ENCODE measurements around the gene WIZ. TPM values are rescaled to one million over a fixed set of nuclear protein-coding genes. Genes with fewer than 3 reads are reported as not detected.
"Not testable (repeated sequence)": the region's sequence is repeated elsewhere in the genome, so short reads cannot be mapped to it uniquely, and the experiment has no call there.

Gene WIZ, protein sequence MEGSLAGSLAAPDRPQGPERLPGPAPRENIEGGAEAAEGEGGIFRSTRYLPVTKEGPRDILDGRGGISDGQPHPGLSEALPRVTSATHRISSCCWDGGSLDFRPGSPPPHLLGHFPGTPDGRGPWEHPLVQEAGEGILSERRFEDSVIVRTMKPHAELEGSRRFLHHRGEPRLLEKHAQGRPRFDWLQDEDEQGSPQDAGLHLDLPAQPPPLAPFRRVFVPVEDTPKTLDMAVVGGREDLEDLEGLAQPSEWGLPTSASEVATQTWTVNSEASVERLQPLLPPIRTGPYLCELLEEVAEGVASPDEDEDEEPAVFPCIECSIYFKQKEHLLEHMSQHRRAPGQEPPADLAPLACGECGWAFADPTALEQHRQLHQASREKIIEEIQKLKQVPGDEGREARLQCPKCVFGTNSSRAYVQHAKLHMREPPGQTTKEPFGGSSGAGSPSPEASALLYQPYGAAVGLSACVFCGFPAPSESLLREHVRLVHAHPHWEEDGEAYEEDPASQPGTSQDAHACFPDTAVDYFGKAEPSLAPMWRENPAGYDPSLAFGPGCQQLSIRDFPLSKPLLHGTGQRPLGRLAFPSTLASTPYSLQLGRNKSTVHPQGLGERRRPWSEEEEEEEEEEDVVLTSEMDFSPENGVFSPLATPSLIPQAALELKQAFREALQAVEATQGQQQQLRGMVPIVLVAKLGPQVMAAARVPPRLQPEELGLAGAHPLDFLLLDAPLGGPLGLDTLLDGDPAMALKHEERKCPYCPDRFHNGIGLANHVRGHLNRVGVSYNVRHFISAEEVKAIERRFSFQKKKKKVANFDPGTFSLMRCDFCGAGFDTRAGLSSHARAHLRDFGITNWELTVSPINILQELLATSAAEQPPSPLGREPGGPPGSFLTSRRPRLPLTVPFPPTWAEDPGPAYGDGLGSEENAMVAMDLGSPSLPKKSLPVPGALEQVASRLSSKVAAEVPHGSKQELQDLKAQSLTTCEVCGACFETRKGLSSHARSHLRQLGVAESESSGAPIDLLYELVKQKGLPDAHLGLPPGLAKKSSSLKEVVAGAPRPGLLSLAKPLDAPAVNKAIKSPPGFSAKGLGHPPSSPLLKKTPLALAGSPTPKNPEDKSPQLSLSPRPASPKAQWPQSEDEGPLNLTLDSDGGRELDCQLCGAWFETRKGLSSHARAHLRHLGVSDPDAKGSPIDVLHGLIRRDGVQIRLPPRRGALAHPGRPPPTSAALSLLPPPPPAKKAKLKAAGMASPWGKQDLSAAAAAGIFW (N-terminal part only)
- total RNA-seq = 10 to 100 TPM; 13.4 to 14.8 TPM

DNA sequence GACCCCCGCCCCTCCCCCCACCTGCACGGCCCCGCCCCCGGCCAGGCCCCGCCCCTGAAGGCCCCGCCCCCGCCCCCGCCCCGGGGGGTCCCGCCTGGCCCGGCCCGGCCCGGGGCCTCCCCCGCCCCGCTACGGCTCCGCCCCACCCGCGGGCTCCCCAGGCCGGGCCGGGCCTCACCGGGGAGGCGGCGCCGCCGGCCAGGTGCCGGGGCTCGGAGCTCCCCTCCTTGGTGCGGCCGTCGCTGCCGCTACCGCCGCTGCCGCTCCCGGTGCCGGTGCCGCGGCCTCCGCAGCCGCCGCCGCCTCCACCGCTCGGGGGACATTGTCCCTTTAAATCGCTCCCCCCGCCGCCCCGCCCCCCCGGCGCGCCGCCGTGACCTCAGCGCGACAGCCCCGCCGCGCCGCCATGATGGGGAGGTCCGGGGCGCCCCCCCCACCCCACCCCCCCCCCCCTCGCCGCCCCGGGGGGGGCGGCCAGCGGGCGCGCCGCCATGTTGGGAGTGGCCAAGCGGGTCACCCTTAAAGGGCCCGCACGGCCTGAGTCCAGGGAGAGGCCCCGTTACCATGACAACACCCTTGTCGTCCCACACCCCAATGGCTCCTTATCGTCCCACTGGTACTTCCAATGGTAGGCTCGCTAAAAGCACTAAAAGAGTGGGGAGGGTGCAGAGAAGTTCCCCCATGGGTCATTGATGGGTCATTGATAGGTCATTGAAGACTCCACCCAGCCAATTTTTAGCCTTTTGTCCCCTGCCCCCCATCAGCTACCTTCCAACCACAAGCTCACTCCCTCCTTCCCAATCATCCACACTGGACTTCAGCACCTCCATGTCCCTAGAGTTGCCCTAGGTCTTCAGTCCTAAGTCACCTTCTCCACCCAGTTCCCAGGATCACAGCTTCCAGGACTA lies at the start of gene WIZ:
WIZ (minus strand) TSS at position 337 of the 908 bp plus-strand sequence. CDS start 1,649 bp downstream, outside the sequence.
- Mint-ChIP-seq H3K9me3 (peaks cover 0 to 3% of the 10 kb centered on the region in 2 donors), H3K36me3 (ENCODE audit: insufficient read depth in 2 of 2) (peaks cover 13% of the 10 kb centered on the region in 2 donors), H3K27ac (peak within 1 kb of the TSS; percentile 25), H3K4me1 (ENCODE audit: low read depth) (peaks cover 14% of the 10 kb centered on the region), H3K4me3 (peak within 1 kb of the TSS; percentile 63 to 66), H3K27me3 (ENCODE audit: low read depth) (no peaks in the 10 kb centered on the region)
- ATAC-seq (replicated peaks in 1 of 2) (peak; percentile 77 to 79), DNase-seq (peak; percentile 86 to 89)

DNA sequence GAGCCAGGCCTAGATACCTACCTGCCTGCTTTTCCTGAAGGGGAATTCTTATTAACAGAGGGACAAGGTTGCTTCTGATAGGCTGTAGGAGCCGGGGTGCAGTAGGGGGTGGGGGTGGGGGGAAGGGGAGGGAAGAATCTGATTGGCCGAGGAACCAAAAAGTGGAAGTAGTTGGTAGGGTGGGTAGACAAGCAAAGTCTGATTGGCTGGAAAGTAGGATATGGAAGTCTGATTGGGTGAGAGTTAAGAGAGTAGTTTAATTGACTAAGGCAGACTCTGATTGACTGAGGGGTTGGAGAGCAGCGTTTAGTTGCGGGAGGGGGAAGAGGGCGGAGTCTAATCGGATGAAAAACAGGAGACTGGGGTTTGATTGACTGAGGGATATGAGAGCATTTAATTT lies 49.2 kb upstream of the WIZ start:
- Mint-ChIP-seq H3K36me3 (ENCODE audit: insufficient read depth in 2 of 2) (no peaks in the 10 kb centered on the region), H3K27ac (no peak overlapping the region), H3K9me3 (no peaks in the 10 kb centered on the region), H3K4me1 (ENCODE audit: low read depth) (peaks cover 22% of the 10 kb centered on the region), H3K4me3 (no peak overlapping the region), H3K27me3 (ENCODE audit: low read depth) (no peaks in the 10 kb centered on the region)
- ATAC-seq (replicated peaks in 1 of 2) = peak in 1 of 2 donors; percentile 39
- DNase-seq = no peak

DNA sequence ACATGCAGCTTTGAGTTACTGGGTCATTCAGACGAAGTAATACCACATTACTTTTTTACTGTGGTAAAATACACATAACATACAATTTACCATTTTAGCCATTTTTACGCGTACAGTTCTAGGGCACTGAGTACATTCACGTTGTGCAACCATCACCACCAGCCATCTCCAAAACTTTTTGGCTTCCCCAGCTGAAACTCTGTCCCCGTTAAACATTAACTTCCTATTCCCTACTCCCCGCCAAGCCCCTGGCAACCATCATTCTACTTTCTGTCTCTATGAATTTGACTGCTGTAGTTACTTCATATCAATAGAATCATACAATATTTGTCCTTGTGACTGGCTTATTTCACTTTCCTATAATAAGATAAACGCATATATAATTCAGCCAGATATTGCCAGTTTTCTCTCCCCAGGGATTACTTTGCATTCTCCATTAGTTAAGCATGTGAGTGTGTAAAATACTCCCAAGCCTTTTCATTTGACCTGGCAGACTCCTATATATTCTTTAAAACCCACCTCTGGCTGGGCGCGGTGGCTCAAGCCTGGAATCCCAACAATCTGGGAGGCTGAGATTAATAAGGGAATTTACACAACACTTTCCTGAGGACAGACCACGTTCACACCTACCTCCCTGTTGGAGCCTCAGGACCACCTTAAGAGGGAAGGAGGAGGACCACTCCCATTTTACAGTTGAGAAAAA lies 48.6 kb upstream of the WIZ start:
- DNase-seq (no peak), ATAC-seq (replicated peaks in 1 of 2) (no peak)
- Mint-ChIP-seq H3K36me3 (ENCODE audit: insufficient read depth in 2 of 2) (no peaks in the 10 kb centered on the region), H3K4me1 (ENCODE audit: low read depth) (peaks cover 22% of the 10 kb centered on the region), H3K4me3 (no peak overlapping the region), H3K27me3 (ENCODE audit: low read depth) (no peaks in the 10 kb centered on the region), H3K27ac (no peak overlapping the region), H3K9me3 (no peaks in the 10 kb centered on the region)

DNA sequence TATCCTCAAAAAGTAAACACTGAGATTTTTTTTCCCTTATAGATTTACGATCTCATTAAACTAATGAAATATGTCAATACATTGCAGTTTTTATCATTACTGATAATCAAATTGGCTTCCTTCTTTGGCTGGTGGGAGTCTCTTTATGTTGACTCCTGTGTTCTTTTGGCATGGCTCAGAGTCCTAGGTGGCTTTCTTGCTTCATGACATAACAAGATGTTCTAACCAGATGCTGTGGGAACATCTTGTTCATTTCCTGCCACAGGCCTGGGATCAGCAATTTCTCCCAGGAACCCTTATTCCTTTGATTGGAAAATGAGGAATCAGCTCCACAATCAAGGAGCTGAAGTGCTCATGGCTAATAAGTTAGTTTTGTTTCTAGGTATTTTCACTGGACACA lies 45.4 kb upstream of the WIZ start:
- H3K4me3 Mint-ChIP-seq = no peak overlapping the region
- no peaks in the 10 kb centered on the region for H3K27me3 Mint-ChIP-seq (ENCODE audit: low read depth)
- H3K4me1 Mint-ChIP-seq (ENCODE audit: low read depth) = peaks cover 20% of the 10 kb centered on the region
- ATAC-seq (replicated peaks in 1 of 2) = no peak
- no peaks in the 10 kb centered on the region for H3K36me3 Mint-ChIP-seq (ENCODE audit: insufficient read depth in 2 of 2)
- DNase-seq = no peak
- no peaks in the 10 kb centered on the region for H3K9me3 Mint-ChIP-seq
- H3K27ac Mint-ChIP-seq = no peak overlapping the region

DNA sequence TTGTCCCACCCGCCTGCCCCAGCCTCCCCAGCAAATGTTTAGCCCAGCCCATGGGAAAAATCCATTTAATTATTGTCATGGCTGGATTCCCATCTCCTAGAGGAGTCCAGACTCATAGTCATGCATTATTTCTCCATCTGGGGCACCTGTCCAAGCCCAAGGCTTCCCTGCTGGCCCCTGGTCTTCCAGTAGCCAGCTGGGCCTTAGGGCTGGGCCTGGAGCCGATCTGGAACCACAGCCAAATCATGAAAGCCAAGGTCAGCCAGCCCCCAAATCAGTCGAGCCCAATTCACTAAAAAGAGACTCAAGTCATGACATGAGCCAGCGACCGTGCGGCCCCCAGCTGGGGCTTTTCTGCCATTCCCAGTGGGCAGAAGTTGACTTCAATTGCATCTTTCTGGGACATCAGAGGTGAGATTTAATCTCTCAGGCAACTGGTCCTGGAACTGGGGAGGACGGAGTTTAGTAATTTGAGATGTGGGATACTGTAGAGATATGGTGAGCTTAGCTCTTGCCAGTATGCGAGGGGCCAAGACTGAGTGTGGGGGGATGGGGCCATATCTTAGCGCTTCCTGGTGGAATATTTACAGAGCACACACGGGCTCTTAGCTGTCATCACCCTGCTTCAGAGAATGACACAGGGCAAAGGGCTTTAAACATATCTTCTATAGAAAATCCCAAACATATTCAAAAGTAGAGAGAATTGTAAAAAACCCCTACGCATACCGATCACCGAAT lies 38.9 kb upstream of the WIZ start:
- H3K36me3 Mint-ChIP-seq (ENCODE audit: insufficient read depth in 2 of 2) = no peaks in the 10 kb centered on the region
- H3K4me1 Mint-ChIP-seq (ENCODE audit: low read depth) = peaks cover 7% of the 10 kb centered on the region

DNA sequence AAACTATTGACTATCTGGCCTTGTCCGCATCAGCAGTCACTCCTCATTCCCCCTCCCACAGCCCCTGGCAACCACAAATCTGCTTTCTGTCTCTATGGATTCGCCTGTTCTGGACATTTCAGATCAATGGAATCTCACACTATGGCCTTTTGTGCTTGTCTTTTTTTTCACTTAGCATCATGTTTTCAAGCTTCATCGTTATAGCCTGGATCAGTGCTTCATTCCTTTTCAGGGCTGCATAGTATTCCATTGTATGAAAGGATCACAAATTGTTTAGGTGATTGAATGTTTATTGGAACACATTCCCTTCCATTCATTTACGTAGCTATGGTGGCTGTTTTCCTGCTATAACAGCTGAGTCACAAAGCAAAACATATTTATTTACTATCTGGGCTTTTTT lies 37.3 kb upstream of the WIZ start:
- Mint-ChIP-seq H3K4me1 (ENCODE audit: low read depth) (peaks cover 18% of the 10 kb centered on the region), H3K36me3 (ENCODE audit: insufficient read depth in 2 of 2) (no peaks in the 10 kb centered on the region), H3K27me3 (ENCODE audit: low read depth) (no peaks in the 10 kb centered on the region), H3K4me3 (no peak overlapping the region), H3K9me3 (peaks cover 0 to 3% of the 10 kb centered on the region in 2 donors), H3K27ac (no peak overlapping the region)
- DNase-seq (no peak), ATAC-seq (replicated peaks in 1 of 2) (no peak)

More for the DNA sequence above, 38.9 kb upstream of the WIZ start:
- no peak for ATAC-seq (replicated peaks in 1 of 2)
- no peak for DNase-seq
- Mint-ChIP-seq H3K27ac (no peak overlapping the region), H3K9me3 (peaks cover 0 to 3% of the 10 kb centered on the region in 2 donors), H3K4me3 (no peak overlapping the region), H3K27me3 (ENCODE audit: low read depth) (no peaks in the 10 kb centered on the region)

DNA sequence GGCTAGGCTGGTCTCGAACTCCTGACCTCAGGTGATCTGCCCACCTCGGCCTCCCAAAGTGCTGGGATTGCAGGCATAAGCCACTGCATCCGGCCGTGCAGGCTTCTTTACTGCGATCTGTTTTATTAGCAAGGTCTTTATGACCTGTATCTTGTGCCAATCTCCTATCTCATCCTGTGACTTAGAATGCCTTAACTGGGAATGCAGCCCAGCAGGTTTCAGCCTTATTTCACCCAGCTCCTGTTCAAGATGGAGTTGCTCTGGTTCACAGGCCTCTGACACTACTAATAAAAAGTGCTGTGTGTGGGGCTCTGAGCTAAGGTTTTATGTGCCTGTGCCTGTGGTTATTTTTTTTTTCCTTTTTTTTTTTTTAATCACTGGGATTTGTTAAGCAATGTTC lies 36.0 kb upstream of the WIZ start:
- H3K4me1 Mint-ChIP-seq (ENCODE audit: low read depth) = peaks cover 18% of the 10 kb centered on the region
- not testable (repeated sequence) for H3K36me3 Mint-ChIP-seq (ENCODE audit: insufficient read depth in 2 of 2); DNase-seq; ATAC-seq (replicated peaks in 1 of 2); H3K9me3 Mint-ChIP-seq; H3K27ac Mint-ChIP-seq; H3K4me3 Mint-ChIP-seq; H3K27me3 Mint-ChIP-seq (ENCODE audit: low read depth)

DNA sequence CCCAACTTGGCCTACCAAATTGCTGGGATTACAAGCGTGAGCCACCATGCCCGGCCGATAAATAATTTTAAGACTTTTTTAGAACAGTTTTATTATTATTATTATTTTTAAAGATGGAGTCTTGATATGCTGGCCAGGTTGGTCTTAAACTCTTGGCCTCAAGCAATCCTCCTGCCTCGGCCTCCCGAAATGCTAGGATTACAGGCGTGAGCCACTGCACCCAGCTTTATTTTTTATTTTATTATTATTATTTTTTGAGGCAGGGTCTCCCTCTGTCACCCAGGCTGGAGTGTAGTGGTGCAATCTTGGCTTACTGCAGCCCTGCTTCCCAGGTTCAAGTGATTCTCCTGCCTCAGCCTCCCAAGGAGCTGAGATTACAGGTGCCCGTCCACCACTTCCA lies 31.2 kb upstream of the WIZ start:
- H3K27me3 Mint-ChIP-seq (ENCODE audit: low read depth); H3K27ac Mint-ChIP-seq; H3K9me3 Mint-ChIP-seq; ATAC-seq (replicated peaks in 1 of 2); H3K36me3 Mint-ChIP-seq (ENCODE audit: insufficient read depth in 2 of 2); H3K4me3 Mint-ChIP-seq; DNase-seq: not testable (repeated sequence)
- peaks cover 38% of the 10 kb centered on the region for H3K4me1 Mint-ChIP-seq (ENCODE audit: low read depth)

DNA sequence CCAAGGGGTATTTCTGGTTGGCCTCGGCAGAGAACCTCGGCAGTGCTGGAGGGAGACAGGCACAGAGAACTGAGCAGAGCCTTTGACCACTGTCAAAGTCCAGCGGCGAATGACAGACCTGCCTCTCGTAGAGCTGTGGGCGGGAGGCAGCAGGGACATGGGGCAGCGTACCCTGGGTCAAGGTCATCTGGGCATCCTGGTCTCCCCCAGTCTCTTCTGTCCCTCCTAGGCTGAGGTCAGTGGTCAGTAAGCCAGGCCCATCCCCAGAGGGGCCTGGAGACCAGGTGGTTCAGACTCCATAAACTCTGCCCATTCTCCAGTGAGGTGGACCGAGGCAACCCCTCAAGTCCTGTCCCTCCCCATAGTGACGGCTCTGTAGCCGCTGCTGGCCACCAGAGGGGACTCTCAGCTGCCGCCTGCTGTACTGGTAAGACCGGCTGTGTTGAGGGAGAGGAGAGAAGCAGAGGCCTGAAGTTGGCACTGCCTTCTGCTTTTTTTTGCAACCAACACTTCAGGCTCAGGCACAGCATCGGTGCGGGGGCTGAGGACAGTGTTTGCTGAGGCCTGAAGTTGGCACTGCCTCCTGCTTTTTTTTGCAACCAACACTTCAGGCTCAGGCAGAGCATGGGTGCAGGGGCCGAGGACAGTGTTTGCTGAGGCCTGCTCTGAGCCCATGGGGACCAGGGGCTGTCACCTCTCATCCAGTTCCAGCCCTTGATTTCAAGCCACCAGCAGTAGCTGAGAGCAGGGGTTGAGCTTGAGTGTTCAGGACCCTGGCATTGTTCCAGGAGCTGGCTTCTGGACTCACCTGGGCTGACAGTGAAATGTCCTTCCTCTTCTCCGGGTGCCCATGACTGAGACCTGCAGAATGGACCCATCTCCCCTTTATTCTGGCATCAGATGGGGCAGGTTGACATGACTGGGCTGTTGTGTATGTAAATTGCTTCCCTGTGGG lies 29.9 kb upstream of the WIZ start, which contains the start of gene PGLYRP2:
PGLYRP2 (minus strand) TSS at position 111 of the 955 bp plus-strand sequence. CDS start 130 bp downstream, outside the sequence.
- peaks cover 39% of the 10 kb centered on the region for H3K4me1 Mint-ChIP-seq (ENCODE audit: low read depth)
- H3K27me3 Mint-ChIP-seq (ENCODE audit: low read depth) = no peaks in the 10 kb centered on the region
- no peaks in the 10 kb centered on the region for H3K9me3 Mint-ChIP-seq
- ATAC-seq (replicated peaks in 1 of 2) (peak in 1 of 2 donors; percentile 50), DNase-seq (peak in 1 of 2 donors; percentile 19)
- no peak within 1 kb of the TSS for H3K4me3 Mint-ChIP-seq
- no peaks in the 10 kb centered on the region for H3K36me3 Mint-ChIP-seq (ENCODE audit: insufficient read depth in 2 of 2)
- no peak within 1 kb of the TSS for H3K27ac Mint-ChIP-seq

DNA sequence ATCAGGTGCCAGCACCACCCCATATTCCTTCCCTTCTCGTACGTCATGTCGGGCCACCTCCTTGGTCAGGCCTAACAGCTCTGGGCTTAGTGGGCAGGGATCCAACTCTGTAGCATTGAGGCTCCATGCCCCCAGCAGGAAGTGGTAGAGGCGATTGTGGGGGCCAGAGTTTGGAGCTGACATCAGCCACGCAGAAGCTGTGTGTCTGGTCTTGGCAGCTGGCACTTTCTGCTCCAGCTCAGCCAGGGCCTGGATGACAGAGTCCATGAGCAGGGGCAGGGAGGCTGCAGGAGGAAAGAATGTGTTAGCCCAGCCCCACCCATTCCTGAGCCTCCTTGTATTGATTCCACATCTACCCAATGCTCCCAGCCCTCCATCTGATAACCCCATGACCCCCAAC lies 26.6 kb upstream of the WIZ start:
- ATAC-seq (replicated peaks in 1 of 2) (no peak), DNase-seq (no peak)
- Mint-ChIP-seq H3K27me3 (ENCODE audit: low read depth) (no peaks in the 10 kb centered on the region), H3K4me3 (no peak overlapping the region), H3K27ac (no peak overlapping the region), H3K4me1 (ENCODE audit: low read depth) (peaks cover 26% of the 10 kb centered on the region), H3K9me3 (no peaks in the 10 kb centered on the region), H3K36me3 (ENCODE audit: insufficient read depth in 2 of 2) (no peaks in the 10 kb centered on the region)

Measured in activated T-cell treated with anti-CD3 and anti-CD28 coated beads, Interleukin-2, amount 50 U/mL, for 72 hours (primary cell).